ENCODE data around the gene XPR1.

GRCh38 chr1:180849031-180849775 is 217.4 kb downstream of the XPR1 start:
- TF ChIP-seq CTCF (IDR thresholded peaks at IDR 0.05; ENCODE audit: low read depth, low read length, poor library complexity, severe bottlenecking) (no peak), EZH2phosphoT487 (IDR thresholded peaks at IDR 0.05; ENCODE audit: borderline replicate concordance, low read length) (no peak)

Measured in DOHH2 (cell line).